Measurements from ENCODE around the gene NDUFAF2.
"Not testable (repeated sequence)": the region's sequence is repeated elsewhere in the genome, so short reads cannot be mapped to it uniquely, and the experiment has no call there.

Gene NDUFAF2

DNA sequence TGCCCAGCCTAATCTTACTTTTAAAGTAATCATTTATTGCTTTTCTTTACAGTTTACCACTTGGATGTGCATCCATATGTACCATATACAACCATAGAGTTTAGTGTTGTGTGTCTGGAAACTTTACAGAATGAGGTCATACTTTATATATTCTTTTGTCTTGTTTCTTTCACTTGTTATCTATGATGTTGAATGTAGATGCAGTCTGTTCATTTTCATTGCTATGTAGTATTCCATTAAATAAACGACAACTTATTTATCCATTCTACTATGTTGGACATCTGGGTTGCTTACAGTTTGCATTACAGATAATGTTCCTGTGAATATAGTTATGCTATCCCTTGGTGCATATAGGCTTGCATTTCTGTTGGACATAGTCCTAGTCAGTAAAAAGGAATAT, 238.5 kb downstream of the NDUFAF2 start:
- no peak for DNase-seq

DNA sequence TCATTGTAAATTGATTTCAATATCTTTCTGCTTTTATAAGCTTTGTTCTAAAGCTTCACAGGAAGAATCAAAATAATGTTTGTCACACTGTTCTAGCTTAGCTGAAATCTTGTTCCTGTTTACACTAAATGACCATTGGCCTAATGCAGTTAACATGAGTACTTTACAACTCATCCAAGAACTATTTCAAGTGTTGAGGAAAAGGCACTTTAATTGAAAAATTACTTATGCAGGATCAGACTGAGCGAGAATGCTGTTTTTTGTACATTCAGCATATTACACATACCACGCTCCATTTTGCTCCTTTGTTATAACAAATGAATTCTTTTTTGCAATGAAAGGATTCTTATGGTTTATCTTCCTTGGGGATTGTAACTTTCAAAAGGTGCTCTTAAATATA, 239.7 kb downstream of the NDUFAF2 start:
- DNase-seq: no peak

DNA sequence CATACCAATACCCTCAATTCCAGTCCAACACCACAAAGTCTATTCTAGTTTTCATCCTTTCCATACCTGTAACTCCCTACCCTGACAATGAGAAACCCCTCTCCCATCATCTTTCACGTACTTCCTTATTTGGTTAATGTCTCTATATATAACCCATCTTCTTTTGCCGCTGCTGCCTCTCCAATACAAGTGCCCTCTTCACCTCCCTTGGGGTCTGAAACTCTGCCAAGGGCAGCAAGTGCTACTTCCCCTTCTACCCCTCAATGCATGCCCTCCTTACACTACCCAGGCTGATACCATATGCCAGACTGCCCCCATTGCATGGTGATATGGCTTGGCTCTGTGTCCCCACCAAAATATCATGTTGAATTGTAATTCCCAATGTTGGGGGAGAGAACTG, 241.6 kb downstream of the NDUFAF2 start:
- DNase-seq: no peak

DNA sequence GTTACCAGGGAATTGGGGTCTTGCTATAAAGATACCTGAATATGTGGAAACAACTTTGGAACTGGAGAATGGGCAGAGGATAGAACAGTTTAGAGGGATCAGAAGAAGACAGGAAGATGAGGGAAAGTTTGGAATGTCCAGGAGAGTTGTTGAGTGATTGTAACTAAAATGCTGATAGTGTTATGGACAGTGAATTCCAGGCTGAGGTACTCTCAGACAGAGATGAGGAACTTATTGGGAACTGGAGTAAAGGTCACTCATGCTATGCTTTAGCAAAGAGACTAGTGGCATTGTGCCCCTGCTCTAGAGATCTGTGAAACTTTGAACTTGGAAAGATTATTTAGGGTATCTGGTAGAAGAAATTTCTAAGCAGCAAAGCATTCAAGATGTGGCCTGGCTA, 242.3 kb downstream of the NDUFAF2 start:
- DNase-seq: not testable (repeated sequence)

DNA sequence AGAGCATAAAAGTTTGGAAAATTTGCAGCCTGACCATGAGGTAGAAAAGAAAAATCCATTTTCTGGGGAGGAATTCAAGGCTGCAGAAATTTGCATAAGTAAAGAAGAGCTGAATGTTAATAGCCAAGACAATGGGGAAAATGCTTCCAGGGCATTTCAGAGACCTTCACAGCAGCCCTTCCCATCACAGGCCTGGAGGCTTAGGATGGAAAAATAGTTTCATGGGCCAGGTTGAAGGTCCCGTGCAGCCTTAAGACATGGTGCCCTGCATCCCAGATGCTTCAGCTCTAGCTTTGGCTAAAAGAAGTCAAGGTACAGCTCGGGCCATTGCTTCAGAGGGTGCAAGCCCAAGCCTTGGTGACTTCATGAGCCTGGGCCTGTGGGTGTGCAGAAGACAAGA, 242.8 kb downstream of the NDUFAF2 start:
- DNase-seq: not testable (repeated sequence)

DNA sequence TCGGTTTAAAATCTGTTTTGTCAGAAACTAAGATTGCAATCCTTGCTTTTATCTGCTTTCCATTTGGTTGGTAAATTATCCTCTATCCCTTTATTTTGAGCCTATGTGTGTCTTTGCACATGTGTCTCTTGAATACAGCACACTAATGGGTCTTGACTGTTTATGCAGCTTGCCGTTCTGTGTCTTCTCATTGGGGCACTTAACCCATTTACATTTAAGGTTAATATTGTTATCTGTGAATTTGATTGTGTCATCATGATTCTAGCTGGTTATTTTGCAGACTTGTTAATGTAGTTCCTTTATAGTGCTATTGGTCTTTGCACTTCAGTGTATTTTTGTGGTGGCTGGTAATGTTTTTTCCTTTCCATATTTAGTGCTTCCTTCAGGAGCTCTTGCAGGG, 253.6 kb downstream of the NDUFAF2 start:
- no peak for DNase-seq

DNA sequence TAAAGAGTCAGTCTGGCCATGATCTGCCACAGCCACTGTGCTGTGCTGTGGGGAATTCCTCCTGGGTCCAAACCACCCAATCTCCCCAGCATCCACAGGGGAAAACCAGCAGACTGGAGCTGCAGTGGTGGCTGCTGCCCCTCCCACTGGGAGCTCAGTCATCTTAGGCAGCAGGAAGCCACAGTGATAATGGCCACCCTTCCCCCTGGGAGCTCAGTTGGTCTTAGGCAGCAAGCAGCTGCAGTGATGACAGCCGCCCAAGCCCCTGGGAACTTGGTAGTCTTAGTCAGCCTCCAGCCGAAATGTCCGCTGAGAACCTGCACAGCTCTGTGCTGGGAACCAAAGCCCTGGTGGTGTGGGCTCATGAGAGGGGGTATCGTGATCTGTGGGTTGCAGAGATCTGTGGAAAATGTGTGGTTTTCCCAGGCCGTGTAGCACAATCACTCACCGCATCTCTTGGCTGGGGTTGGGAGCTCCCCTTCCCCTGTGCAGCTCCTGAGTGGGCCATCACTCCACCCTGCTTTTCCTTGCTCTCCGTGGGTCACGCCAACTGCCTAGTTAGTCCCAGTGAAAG, 255.7 kb downstream of the NDUFAF2 start:
- no peak for DNase-seq

DNA sequence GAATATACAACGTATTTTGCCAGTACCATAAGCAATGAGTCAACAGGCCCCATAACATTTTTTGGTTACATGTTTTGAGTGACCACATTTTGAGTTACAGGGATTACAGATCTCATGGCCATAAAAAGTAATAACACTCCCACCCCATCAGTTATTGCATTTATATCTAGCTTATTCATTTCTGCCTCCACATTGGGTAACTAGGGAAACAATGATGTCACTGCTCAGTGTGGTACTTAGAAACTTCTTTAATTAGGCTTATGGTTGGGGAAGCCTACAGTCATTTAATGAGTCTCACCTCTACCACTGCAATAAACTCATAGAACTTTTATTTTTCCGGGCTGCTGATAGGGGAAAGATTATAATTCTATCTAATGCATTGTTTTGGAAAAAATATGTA, 257.2 kb downstream of the NDUFAF2 start:
- DNase-seq: no peak

Data from inflammatory macrophage treated with lipopolysaccharide for 1 hour (primary cell).